GM12865 (cell line): ENCODE results near the gene ROCK2.

ENCODE experiments used
- DNase-seq: peaks from one replicate; pipeline ENCODE4 v3.0.0; 2010; ENCODE audit warnings: low read depth
- H3K4me3 ChIP-seq: 2 replicates; pipeline ENCODE4 v1.5.1; 2011; ENCODE audit warnings: mild to moderate bottlenecking, low read depth, low read length, control low read depth
- TF ChIP-seq, protein P1 (sequence below): IDR thresholded peaks from 2 replicates; pipeline ENCODE4 v1.5.1; 2011; ENCODE audit warnings: low read length, control low read depth, low read depth, inconsistent platforms; ENCODE audit not compliant: insufficient read depth; ENCODE audit errors: missing control alignments

ROCK2 gene

DNA sequence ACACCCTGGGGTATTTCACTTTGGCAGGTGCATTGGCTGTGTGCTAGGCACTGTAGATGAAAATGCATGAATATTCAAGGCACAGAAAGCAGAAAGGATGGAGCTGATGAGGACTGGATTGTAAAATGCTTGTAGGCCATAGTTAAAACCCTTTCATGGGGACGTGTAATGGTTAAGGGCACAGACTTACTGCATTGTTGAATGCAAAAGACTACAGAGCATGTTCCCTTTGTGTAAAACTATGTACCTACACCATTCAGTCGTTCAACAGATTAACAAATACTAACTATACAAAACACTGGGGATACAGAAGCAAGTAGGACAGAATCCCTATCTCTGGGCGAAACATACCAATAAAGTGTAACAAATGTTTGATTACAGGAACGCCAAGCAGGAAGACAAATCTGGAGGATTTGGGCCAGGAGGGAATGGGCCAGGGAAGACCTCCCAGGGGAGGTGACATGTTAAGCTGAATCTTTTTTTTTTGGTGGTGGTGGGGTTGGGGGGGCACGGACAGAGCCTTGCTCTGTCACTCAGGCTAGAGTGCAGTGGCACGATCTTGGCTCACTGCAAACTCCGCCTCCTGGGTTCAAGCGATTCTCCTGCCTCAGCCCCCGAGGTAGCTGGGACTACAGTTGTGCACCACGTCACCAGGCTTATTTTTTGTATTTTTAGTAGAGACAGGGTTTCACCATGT is 19.6 kb upstream of the ROCK2 start:
- TF ChIP-seq, protein P1, sequence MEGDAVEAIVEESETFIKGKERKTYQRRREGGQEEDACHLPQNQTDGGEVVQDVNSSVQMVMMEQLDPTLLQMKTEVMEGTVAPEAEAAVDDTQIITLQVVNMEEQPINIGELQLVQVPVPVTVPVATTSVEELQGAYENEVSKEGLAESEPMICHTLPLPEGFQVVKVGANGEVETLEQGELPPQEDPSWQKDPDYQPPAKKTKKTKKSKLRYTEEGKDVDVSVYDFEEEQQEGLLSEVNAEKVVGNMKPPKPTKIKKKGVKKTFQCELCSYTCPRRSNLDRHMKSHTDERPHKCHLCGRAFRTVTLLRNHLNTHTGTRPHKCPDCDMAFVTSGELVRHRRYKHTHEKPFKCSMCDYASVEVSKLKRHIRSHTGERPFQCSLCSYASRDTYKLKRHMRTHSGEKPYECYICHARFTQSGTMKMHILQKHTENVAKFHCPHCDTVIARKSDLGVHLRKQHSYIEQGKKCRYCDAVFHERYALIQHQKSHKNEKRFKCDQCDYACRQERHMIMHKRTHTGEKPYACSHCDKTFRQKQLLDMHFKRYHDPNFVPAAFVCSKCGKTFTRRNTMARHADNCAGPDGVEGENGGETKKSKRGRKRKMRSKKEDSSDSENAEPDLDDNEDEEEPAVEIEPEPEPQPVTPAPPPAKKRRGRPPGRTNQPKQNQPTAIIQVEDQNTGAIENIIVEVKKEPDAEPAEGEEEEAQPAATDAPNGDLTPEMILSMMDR: no peak
- H3K4me3 ChIP-seq: no peak overlapping the region
- DNase-seq: no peak

DNA sequence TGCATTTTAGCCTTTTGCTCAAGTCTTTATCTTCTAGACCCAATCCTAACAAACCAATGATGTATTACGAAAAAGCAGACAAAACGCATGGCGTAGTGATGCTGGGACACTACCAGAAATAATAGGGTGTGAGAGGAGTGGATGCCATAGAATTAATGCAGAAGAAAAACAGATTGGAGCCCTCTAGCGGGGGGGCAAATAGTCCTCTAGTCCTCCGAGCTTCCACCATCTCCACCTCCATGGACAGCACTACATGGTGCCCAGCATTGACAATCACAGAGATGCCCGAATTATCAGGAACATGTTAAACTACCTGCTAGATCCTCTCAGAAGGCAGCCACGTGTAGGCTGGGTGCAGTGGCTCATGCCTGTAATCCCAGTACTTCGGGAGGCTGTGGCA is 15.4 kb upstream of the ROCK2 start:
- DNase-seq: no peak
- TF ChIP-seq, protein P1: no peak
- no peak overlapping the region for H3K4me3 ChIP-seq

DNA sequence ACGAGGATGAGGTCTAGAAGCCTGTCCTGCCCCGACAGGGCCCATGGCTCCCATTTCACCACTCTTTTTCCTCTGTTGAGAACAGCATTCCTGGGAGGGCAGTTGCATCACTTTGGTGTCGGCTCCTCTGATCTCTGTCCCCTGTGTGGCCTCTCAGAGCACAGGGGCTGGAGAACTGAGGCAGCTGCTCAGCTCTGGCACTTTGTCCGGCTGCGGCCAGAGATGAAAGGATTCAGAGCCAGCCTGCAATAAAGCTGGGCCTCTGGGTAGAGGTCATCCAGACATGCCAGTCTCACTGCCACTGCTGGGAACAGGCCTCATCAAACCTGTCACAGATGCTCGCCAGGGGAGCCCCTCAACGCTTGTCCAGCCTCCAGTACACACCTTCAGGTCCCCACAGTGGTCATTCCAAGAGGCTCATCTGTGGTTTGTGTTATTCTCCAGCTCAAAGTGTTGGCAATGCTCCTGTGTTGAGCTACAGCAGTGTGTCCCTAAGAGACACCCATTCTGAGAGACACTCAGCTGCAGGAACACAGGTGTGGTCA is 13.1 kb upstream of the ROCK2 start:
- TF ChIP-seq, protein P1: no peak
- no peak overlapping the region for H3K4me3 ChIP-seq
- no peak for DNase-seq

DNA sequence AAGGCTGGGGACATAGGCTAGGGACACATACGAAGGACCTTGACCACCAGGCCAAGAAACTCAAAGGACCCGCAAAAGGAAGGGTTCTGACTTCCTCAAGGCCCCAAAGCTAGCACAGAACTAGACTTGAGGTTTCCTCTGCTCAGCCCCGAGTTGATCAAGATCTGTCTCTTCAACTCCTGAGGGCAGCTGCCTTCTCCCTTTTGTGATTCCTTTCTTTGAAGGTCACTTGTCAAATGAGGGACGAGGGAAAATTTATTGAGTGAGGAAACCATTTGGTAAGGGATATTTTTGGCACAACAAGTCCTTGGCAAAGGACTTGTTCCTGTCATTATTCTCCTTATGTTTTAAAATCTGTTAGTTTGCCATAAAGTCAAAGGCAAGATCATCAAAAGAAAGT is 12.3 kb upstream of the ROCK2 start:
- no peak for DNase-seq
- H3K4me3 ChIP-seq: no peak overlapping the region
- TF ChIP-seq, protein P1: no peak

DNA sequence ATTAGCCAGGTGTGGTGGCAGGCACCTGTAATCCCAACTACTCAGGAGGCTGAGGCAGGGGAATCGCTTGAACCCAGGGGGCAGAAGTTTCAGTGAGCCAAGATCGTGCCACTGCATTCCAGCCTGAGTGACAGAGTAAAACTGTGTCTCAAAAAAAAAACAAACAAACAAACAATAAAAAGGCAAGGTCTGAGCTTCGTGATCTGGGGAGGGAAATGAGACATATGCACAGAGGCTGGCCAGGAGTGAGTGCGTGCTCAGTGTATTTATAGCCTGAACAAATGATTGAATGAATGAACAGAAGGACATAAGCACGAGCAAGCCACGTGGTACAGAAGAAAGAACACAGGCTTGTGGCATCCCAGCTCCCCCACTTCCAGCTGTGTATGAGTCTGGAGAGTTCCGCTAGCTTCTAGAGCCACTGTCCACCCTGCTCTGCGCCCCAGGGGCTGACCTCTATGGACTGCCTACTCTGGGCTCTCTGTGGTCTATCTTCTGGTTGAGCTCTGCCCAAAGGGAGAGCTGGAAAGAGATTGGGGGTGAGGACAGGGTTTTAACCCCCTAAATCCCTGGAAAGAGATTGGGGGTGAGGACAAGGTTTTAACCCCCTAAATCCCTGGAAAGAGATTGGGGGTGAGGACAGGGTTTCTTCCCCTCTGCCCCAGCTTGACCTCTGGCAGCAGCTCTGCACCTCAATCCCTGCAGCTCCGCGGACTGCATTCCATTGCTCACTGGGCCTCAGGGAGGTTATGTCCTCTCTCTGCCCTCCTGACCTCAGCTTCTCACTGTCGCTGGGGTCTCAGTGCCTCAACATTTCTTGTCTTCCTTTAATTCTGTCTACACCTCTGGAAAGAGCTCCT is 11.0 kb upstream of the ROCK2 start:
- H3K4me3 ChIP-seq: no peak overlapping the region
- no peak for DNase-seq
- TF ChIP-seq, protein P1: no peak

DNA sequence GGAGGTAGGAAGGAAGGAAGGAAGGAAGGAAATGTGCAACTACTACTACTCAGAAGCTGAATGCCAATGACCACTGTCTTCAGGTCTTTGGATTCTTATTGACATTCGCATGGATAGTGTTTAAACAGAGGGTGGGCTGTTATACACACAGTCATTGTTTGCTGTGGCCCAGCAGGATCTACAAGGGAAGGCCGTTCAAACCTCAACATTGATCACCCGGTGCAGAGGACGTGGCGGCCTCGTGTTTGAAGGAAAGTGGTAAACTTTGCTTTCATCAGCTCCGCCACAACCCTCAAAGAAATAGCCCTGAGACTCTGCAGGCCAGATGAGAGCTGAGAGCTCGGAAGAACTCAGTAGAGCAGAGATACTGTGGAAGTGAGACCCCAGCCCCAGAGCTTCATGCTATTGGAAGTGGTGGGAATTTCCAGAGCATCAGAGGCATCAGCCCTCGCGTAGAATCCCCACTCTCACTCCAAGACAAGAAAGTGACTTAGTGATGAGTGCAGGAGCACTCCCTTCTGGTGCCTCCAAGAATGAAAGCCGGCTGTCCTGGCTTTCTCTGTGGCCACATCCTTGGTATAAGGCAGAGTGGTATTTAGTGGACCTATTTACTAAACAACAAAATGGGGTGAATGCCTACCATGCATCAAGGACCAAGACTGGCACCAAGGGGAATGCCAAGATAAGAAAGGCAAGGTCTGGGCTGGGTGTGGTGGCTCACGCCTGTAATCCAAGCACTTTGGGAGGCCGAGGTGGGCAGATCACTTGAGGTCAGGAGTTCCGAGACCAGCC is 10.1 kb upstream of the ROCK2 start:
- no peak for DNase-seq
- TF ChIP-seq, protein P1: no peak
- no peak overlapping the region for H3K4me3 ChIP-seq
